Measurements from ENCODE around the gene LRP2BP.
A peak's percentile ranks its signal among the peaks of the same experiment; 100 is the strongest.
"Not testable (repeated sequence)": the region's sequence is repeated elsewhere in the genome, so short reads cannot be mapped to it uniquely, and the experiment has no call there.

Gene LRP2BP

GRCh38 chr4:185395956-185396723 lies 416 bp upstream of the LRP2BP start:
- DNase-seq (ENCODE audit: low read depth) = peak; percentile 96

GRCh38 chr4:185394568-185395237 lies 1.0 kb downstream of the LRP2BP start:
- no peak for DNase-seq (ENCODE audit: low read depth)

GRCh38 chr4:185392156-185392555 lies 3.6 kb downstream of the LRP2BP start:
- no peak for DNase-seq (ENCODE audit: low read depth)

GRCh38 chr4:185390941-185391340 lies 4.8 kb downstream of the LRP2BP start:
- DNase-seq (ENCODE audit: low read depth) = no peak

- no peak for DNase-seq (ENCODE audit: low read depth)
Observed at GRCh38 chr4:185387957-185388356, 7.8 kb downstream of the LRP2BP start.

- no peak for DNase-seq (ENCODE audit: low read depth)
Observed at GRCh38 chr4:185384930-185385331, 10.8 kb downstream of the LRP2BP start.

- no peak for DNase-seq (ENCODE audit: low read depth)
Observed at GRCh38 chr4:185384061-185384460, 11.7 kb downstream of the LRP2BP start.

- DNase-seq (ENCODE audit: low read depth) = no peak
Observed at GRCh38 chr4:185383451-185383850, 12.3 kb downstream of the LRP2BP start.

GRCh38 chr4:185382754-185383153 lies 13.0 kb downstream of the LRP2BP start:
- DNase-seq (ENCODE audit: low read depth) = no peak

- no peak for DNase-seq (ENCODE audit: low read depth)
Observed at GRCh38 chr4:185381288-185382196, 14.2 kb downstream of the LRP2BP start.

- DNase-seq (ENCODE audit: low read depth) = no peak
Observed at GRCh38 chr4:185380320-185380719, 15.4 kb downstream of the LRP2BP start.

- DNase-seq (ENCODE audit: low read depth) = no peak
Observed at GRCh38 chr4:185379326-185380295, 16.1 kb downstream of the LRP2BP start.

GRCh38 chr4:185378264-185378663 lies 17.5 kb downstream of the LRP2BP start:
- DNase-seq (ENCODE audit: low read depth) = no peak

GRCh38 chr4:185374573-185374972 lies 21.2 kb downstream of the LRP2BP start:
- no peak for DNase-seq (ENCODE audit: low read depth)

GRCh38 chr4:185374027-185374426 lies 21.7 kb downstream of the LRP2BP start:
- no peak for DNase-seq (ENCODE audit: low read depth)

- DNase-seq (ENCODE audit: low read depth) = no peak
Observed at GRCh38 chr4:185371702-185372101, 24.0 kb downstream of the LRP2BP start.

GRCh38 chr4:185370268-185370949 lies 25.3 kb downstream of the LRP2BP start:
- DNase-seq (ENCODE audit: low read depth) = no peak

- DNase-seq (ENCODE audit: low read depth) = no peak
Observed at GRCh38 chr4:185369731-185370130, 26.0 kb downstream of the LRP2BP start.

- no peak for DNase-seq (ENCODE audit: low read depth)
Observed at GRCh38 chr4:185364886-185365285, 30.8 kb downstream of the LRP2BP start.

GRCh38 chr4:185363251-185363650 lies 32.5 kb downstream of the LRP2BP start:
- DNase-seq (ENCODE audit: low read depth) = no peak

GRCh38 chr4:185362570-185362969 lies 33.2 kb downstream of the LRP2BP start:
- DNase-seq (ENCODE audit: low read depth) = not testable (repeated sequence)

Data from activated T-helper 9 cell treated with anti-CD3 and anti-CD28 coated beads, Interleukin-2, amount 50 U/mL, for 16 hours (primary cell).